ENCODE measurements around the gene LANCL3. TPM values are rescaled to one million over a fixed set of nuclear protein-coding genes. Genes with fewer than 3 reads are reported as not detected.

LANCL3 gene
- total RNA-seq, 2 experiments from 2014 or later = 0.04 TPM; not detected in 1

DNA sequence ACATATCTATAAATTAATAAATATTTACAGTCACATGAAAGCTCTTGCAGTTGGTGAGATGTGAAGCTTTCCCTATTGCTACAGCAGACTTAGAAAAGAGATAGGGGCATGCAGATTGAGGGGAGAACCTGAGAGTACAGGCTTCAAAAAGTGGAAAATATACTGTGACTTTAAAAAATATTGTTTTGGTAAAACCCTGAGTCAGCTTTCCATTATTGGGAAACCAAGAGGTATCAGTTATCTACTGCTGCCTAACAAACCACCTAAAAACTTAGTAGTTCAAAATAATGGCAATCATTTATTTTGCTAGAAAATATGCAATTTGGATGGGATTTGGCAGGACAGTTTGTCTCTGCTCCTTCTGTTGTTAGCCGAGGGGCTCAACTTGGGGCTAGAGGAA, 38.3 kb downstream of the LANCL3 start:
- no peaks in the 10 kb centered on the region for H3K9me3 ChIP-seq (ENCODE audit: low read length)
- no peaks in the 10 kb centered on the region for H3K9me2 ChIP-seq (ENCODE audit: insufficient read depth, low read length)
- TF ChIP-seq CTCF (conservative IDR thresholded peaks at IDR 0.05; ENCODE audit: low read length) (no peak), EZH2phosphoT487 (IDR thresholded peaks at IDR 0.05; ENCODE audit: borderline replicate concordance, low read depth, low read length) (no peak)
- H3K27ac ChIP-seq (ENCODE audit: low read depth, low read length, poor library complexity, severe bottlenecking) = no peak overlapping the region
- no peaks in the 10 kb centered on the region for H4K20me1 ChIP-seq (ENCODE audit: insufficient read depth, low read length)
- H3K36me3 ChIP-seq (ENCODE audit: insufficient read depth, low read length) = no peaks in the 10 kb centered on the region
- no peak overlapping the region for H3K4me2 ChIP-seq (ENCODE audit: low read length)
- no TSS peak for BruUV-seq (replicated peaks)
- no peaks in the 10 kb centered on the region for H3K79me2 ChIP-seq (ENCODE audit: insufficient read depth, low read depth, low read length)
- H3K4me1 ChIP-seq (ENCODE audit: insufficient read depth, low read length, poor library complexity, severe bottlenecking) = no peaks in the 10 kb centered on the region
- DNase-seq (ENCODE audit: low spot score) = no peak
- ChIA-PET CTCF (ENCODE audit: unreplicated experiment) (no interaction called here), POLR2A (no interaction called here)
- H3K4me3 ChIP-seq (ENCODE audit: low read depth, low read length, poor library complexity, severe bottlenecking) = no peak overlapping the region
- no peak overlapping the region for H2AFZ ChIP-seq (ENCODE audit: low read length)
- intact Hi-C loops (cut with micrococcal nuclease; ENCODE audit: unreplicated experiment) = no loop called here

DNA sequence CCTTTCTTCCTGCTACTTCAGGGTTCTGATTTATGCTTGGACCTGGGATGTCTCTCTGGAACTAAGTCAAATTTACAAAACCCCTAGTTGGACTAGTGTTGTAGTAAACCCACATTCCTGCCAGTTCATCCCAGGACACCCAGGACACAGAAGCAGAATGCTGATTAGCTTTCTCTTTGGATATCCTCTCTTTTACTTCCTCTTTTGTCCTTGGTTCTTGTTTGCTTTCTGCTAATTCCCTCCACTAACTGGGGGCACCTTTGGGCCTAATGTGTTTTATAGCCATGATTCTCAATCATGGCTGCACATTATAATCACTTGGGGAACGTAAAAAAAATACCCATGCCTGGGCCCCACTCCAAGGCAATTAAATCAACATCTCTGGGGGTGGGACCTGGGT, 42.5 kb downstream of the LANCL3 start:
- no peak for DNase-seq (ENCODE audit: low spot score)
- Histone ChIP-seq H3K4me2 (ENCODE audit: low read length) (no peak overlapping the region), H3K27ac (ENCODE audit: low read depth, low read length, poor library complexity, severe bottlenecking) (no peak overlapping the region), H3K9me2 (ENCODE audit: insufficient read depth, low read length) (no peaks in the 10 kb centered on the region), H2AFZ (ENCODE audit: low read length) (no peak overlapping the region), H3K9me3 (ENCODE audit: low read length) (no peaks in the 10 kb centered on the region), H3K79me2 (ENCODE audit: insufficient read depth, low read depth, low read length) (no peaks in the 10 kb centered on the region), H3K4me3 (ENCODE audit: low read depth, low read length, poor library complexity, severe bottlenecking) (no peak overlapping the region), H3K4me1 (ENCODE audit: insufficient read depth, low read length, poor library complexity, severe bottlenecking) (no peaks in the 10 kb centered on the region), H3K36me3 (ENCODE audit: insufficient read depth, low read length) (no peaks in the 10 kb centered on the region), H4K20me1 (ENCODE audit: insufficient read depth, low read length) (no peaks in the 10 kb centered on the region)
- TF ChIP-seq EZH2phosphoT487 (IDR thresholded peaks at IDR 0.05; ENCODE audit: borderline replicate concordance, low read depth, low read length) (no peak), CTCF (conservative IDR thresholded peaks at IDR 0.05; ENCODE audit: low read length) (no peak)
- no TSS peak for BruUV-seq (replicated peaks)
- ChIA-PET POLR2A (no interaction called here), CTCF (ENCODE audit: unreplicated experiment) (no interaction called here)
- intact Hi-C loops (cut with micrococcal nuclease; ENCODE audit: unreplicated experiment) = no loop called here

DNA sequence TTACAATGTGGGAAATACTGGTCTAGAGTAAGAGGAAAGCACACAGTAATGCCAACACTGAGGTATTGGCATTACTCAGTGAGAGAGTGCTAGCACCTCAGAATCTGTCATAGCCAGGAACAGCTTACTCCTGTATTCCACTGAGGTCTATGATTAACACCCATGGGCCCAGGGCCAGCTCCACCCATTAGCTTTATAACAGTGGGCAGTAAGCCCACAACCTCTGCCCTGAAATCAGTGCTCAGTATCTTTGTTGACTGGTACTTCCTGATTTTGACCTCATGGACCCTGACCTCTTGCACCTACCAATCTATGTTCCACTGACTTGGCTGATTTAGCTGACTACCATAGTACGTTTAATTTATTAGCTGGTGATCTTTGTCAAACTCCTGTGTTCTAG, 56.1 kb downstream of the LANCL3 start:
- CTCF ChIA-PET (ENCODE audit: unreplicated experiment) = no interaction called here
- Histone ChIP-seq H3K4me3 (ENCODE audit: low read depth, low read length, poor library complexity, severe bottlenecking) (no peak overlapping the region), H3K4me2 (ENCODE audit: low read length) (no peak overlapping the region), H3K9me3 (ENCODE audit: low read length) (no peaks in the 10 kb centered on the region), H3K4me1 (ENCODE audit: insufficient read depth, low read length, poor library complexity, severe bottlenecking) (no peaks in the 10 kb centered on the region), H2AFZ (ENCODE audit: low read length) (no peak overlapping the region), H3K36me3 (ENCODE audit: insufficient read depth, low read length) (no peaks in the 10 kb centered on the region), H3K79me2 (ENCODE audit: insufficient read depth, low read depth, low read length) (no peaks in the 10 kb centered on the region), H3K9me2 (ENCODE audit: insufficient read depth, low read length) (no peaks in the 10 kb centered on the region), H4K20me1 (ENCODE audit: insufficient read depth, low read length) (no peaks in the 10 kb centered on the region), H3K27ac (ENCODE audit: low read depth, low read length, poor library complexity, severe bottlenecking) (no peak overlapping the region)
- intact Hi-C loops (cut with micrococcal nuclease; ENCODE audit: unreplicated experiment) = no loop called here
- POLR2A ChIA-PET = no interaction called here
- BruUV-seq (replicated peaks) = no TSS peak
- no peak for TF ChIP-seq EZH2phosphoT487 (IDR thresholded peaks at IDR 0.05; ENCODE audit: borderline replicate concordance, low read depth, low read length)
- no peak for TF ChIP-seq CTCF (conservative IDR thresholded peaks at IDR 0.05; ENCODE audit: low read length)
- DNase-seq (ENCODE audit: low spot score) = no peak

Data from OCI-LY7 (cell line).